Body of pancreas (tissue), 4 donors: ENCODE data around the gene KRTAP19-6. TPM values are rescaled to one million over a fixed set of nuclear protein-coding genes. Genes with fewer than 3 reads are reported as not detected.
"Not testable (repeated sequence)": the region's sequence is repeated elsewhere in the genome, so short reads cannot be mapped to it uniquely, and the experiment has no call there.

Experiments used
- ATAC-seq: fragments of 150-250 bp; one replicate; pipeline ENCODE4 v1.9.1; 2016
- DNase-seq, 4 donors: peaks; one replicate each; pipeline ENCODE4 v3.0.0-alpha.2; 2019
- H3K27ac ChIP-seq, 4 donors: fragments of 200-600 bp; sonication (generic); 1 replicate in 3 of 4; 2 replicates in 1 of 4; pipeline versions ENCODE4 v1.5.1 to v1.6.1; 2016 to 2019; ENCODE audit warnings: mild to moderate bottlenecking in 1 of 4, mixed read lengths in 1 of 4, moderate library complexity in 1 of 4
- H3K27me3 ChIP-seq, 2 donors: fragments of 200-600 bp; sonication (generic); one replicate each; pipeline ENCODE4 v1.6.0; 2016; ENCODE audit warnings: mild to moderate bottlenecking in 1 of 2
- H3K36me3 ChIP-seq, 2 donors: fragments of 200-600 bp; sonication (generic); replicated peaks in 1 of 2; 2 replicates each; pipeline ENCODE4 v1.5.1; 2016; ENCODE audit warnings: low read depth in 2 of 2; ENCODE audit not compliant: insufficient read depth in 1 of 2
- H3K4me1 ChIP-seq: fragments of 200-600 bp; sonication (generic); one replicate; pipeline ENCODE4 v1.6.0; 2016
- H3K4me3 ChIP-seq, 2 donors: fragments of 200-600 bp; sonication (generic); 1 replicate in 1 of 2; 2 replicates in 1 of 2; pipeline ENCODE4 v1.5.1; 2016 to 2019
- H3K9me3 ChIP-seq, 3 donors: fragments of 200-600 bp; sonication (generic); 1 replicate in 2 of 3; 2 replicates in 1 of 3; pipeline ENCODE4 v1.5.1; 2016
- CTCF ChIP-seq, 7 experiments: fragments of 450-650 bp in 4 of 7; fragments of 200-600 bp in 3 of 7; sonication (generic) in 3 of 7; IDR thresholded peaks; one replicate each; pipeline ENCODE4 v1.5.1; 2016 to 2019; ENCODE audit warnings: antibody characterized with exemption in 7 of 7
- POLR2A ChIP-seq, 3 donors: fragments of 450-650 bp; IDR thresholded peaks; one replicate each; pipeline ENCODE4 v1.6.1; 2016; ENCODE audit warnings: antibody characterized with exemption in 3 of 3, mild to moderate bottlenecking in 2 of 3
- WGBS, 2 donors: methylation state at CpG; one replicate each; pipeline ENCODE4 v1.1.5; 2017; 5-methylcytosine and 5-hydroxymethylcytosine counted together
- intact Hi-C: fragments of 100-400 bp; cut with DNase I; formaldehyde crosslinking; loops from one replicate; pipeline ENCODE4 v1.15.1; 2023
- small RNA-seq: library from RNA; depleted of rRNA; stranded (forward); fragments of <200 nt; gene quantifications from one replicate; pipeline ENCODE3, GENCODE V24; 2016
- total RNA-seq, 2 donors: library from RNA; depleted of rRNA; stranded (reverse); fragments of >200 nt; gene quantifications; one replicate each; pipeline ENCODE4 v1.1.0, GENCODE V29; 2016

Gene KRTAP19-6
- total RNA-seq, 2 donors from 2014 or later, result not detected

- H3K9me3 ChIP-seq, H3K27ac ChIP-seq, H3K4me3 ChIP-seq, intact Hi-C loops, H3K27me3 ChIP-seq, H3K36me3 ChIP-seq, H3K4me1 ChIP-seq, ATAC-seq: not testable (repeated sequence)
- peak in 5 of 7 experiments; percentile 28 to 61 (median 46) for TF ChIP-seq CTCF (IDR thresholded peaks at IDR 0.05)
- 16 to 18% methylated on average over 4 of the region's 4 CpGs for WGBS, 2 donors
- DNase-seq, result peak in 3 of 4 donors; percentile 13 to 49 (median 24)
Measured at GRCh38 chr21:30505621-30506205, 36.0 kb downstream of the KRTAP19-6 start.

GRCh38 chr21:30502041-30502440, 39.6 kb downstream of the KRTAP19-6 start, which contains the start of gene KRTAP19-5:
KRTAP19-5 (minus strand) TSS chr21:30502141; CDS start chr21:30502090, 51 bp downstream.
- Histone ChIP-seq H3K27ac (no peak within 1 kb of the TSS), H3K36me3 (no peaks in the 10 kb centered on the region), H3K4me1 (no peaks in the 10 kb centered on the region), H3K9me3 (no peaks in the 10 kb centered on the region), H3K4me3 (no peak within 1 kb of the TSS), H3K27me3 (no peaks in the 10 kb centered on the region)
- 61 to 66% methylated on average over 6 of the region's 6 CpGs for WGBS, 2 donors
- ATAC-seq (no peak), DNase-seq (no peak)
- TF ChIP-seq POLR2A (IDR thresholded peaks at IDR 0.05), result no peak
- no peak for TF ChIP-seq CTCF (IDR thresholded peaks at IDR 0.05)
- intact Hi-C loops, result no loop called here

GRCh38 chr21:30497065-30497464, 44.6 kb downstream of the KRTAP19-6 start, which contains the start of gene KRTAP19-4:
KRTAP19-4 (minus strand) TSS chr21:30497165; CDS start chr21:30497110, 55 bp downstream.
- DNase-seq, result no peak

GRCh38 chr21:30491963-30492428, 49.7 kb downstream of the KRTAP19-6 start, which contains the start of gene KRTAP19-3:
KRTAP19-3 (minus strand) TSS chr21:30492013; CDS start chr21:30491957, 56 bp downstream.
- no peak within 1 kb of the TSS for H3K4me3 ChIP-seq
- no peak for ATAC-seq
- DNase-seq, result no peak
- WGBS, 2 donors, result 66 to 76% methylated on average over 2 of the region's 2 CpGs
- H3K36me3 ChIP-seq, result no peaks in the 10 kb centered on the region
- intact Hi-C loops, result no loop called here
- H3K27ac ChIP-seq, result no peak within 1 kb of the TSS
- H3K4me1 ChIP-seq, result no peaks in the 10 kb centered on the region
- H3K27me3 ChIP-seq, result no peaks in the 10 kb centered on the region
- TF ChIP-seq POLR2A (IDR thresholded peaks at IDR 0.05) (no peak), CTCF (IDR thresholded peaks at IDR 0.05) (no peak)
- peaks cover 0 to 3% (median 0%) of the 10 kb centered on the region in 3 donors for H3K9me3 ChIP-seq

More at GRCh38 chr21:30497065-30497464, 44.6 kb downstream of the KRTAP19-6 start, which contains the start of gene KRTAP19-4:
- intact Hi-C loops, result no loop called here
- no peaks in the 10 kb centered on the region for H3K27me3 ChIP-seq
- no peak for ATAC-seq
- H3K9me3 ChIP-seq, result no peaks in the 10 kb centered on the region
- H3K4me1 ChIP-seq, result no peaks in the 10 kb centered on the region
- no peaks in the 10 kb centered on the region for H3K36me3 ChIP-seq
- no peak within 1 kb of the TSS for H3K27ac ChIP-seq
- H3K4me3 ChIP-seq, result no peak within 1 kb of the TSS
- TF ChIP-seq POLR2A (IDR thresholded peaks at IDR 0.05) (no peak), CTCF (IDR thresholded peaks at IDR 0.05) (no peak)
- WGBS, 2 donors, result 49 to 55% methylated on average over 4 of the region's 4 CpGs

Small RNAs within 50 kb of the gene (small RNA-seq; reads per million reads assigned to genes)
- gene AP000567.1 (not detected), gene KRTAP19-10P (not detected), gene KRTAP19-11P (not detected), gene KRTAP19-9P (not detected), gene KRTAP22-2 (not detected)

Other genes with a start within 250 kb of the KRTAP19-6 start
- not detected for gene KRTAP26-1, start 221.5 kb downstream of the KRTAP19-6 start, total RNA-seq
- gene KRTAP27-1, start 204.2 kb downstream of the KRTAP19-6 start, total RNA-seq, result not detected
- gene KRTAP23-1, start 193.3 kb downstream of the KRTAP19-6 start, total RNA-seq, result not detected
- gene KRTAP13-2, start 169.6 kb downstream of the KRTAP19-6 start, total RNA-seq, result not detected
- gene KRTAP13-1, start 145.8 kb downstream of the KRTAP19-6 start, total RNA-seq, result not detected
- not detected for gene KRTAP13-3, start 115.9 kb downstream of the KRTAP19-6 start, total RNA-seq
- gene KRTAP13-4, start 111.6 kb downstream of the KRTAP19-6 start, total RNA-seq, result not detected
- gene KRTAP15-1, start 101.6 kb downstream of the KRTAP19-6 start, total RNA-seq, result not detected
- not detected for gene KRTAP19-1, start 61.5 kb downstream of the KRTAP19-6 start, total RNA-seq
- not detected for gene KRTAP19-2, start 54.4 kb downstream of the KRTAP19-6 start, total RNA-seq
- not detected for gene KRTAP19-3, start 49.9 kb downstream of the KRTAP19-6 start, total RNA-seq
- gene KRTAP19-4, start 44.7 kb downstream of the KRTAP19-6 start, total RNA-seq, result not detected
- gene KRTAP19-5, start 39.7 kb downstream of the KRTAP19-6 start, total RNA-seq, result not detected
- not detected for gene KRTAP19-7, start 19.4 kb upstream of the KRTAP19-6 start, total RNA-seq
- gene KRTAP22-2, start 48.5 kb upstream of the KRTAP19-6 start, total RNA-seq, result not detected
- gene KRTAP6-3, start 50.6 kb upstream of the KRTAP19-6 start, total RNA-seq, result not detected
- not detected for gene KRTAP6-2, start 57.0 kb upstream of the KRTAP19-6 start, total RNA-seq
- not detected for gene KRTAP22-1, start 59.2 kb upstream of the KRTAP19-6 start, total RNA-seq
- not detected for gene KRTAP6-1, start 72.1 kb upstream of the KRTAP19-6 start, total RNA-seq
- not detected for gene KRTAP20-1, start 74.6 kb upstream of the KRTAP19-6 start, total RNA-seq
- not detected for gene KRTAP20-4, start 78.8 kb upstream of the KRTAP19-6 start, total RNA-seq
- not detected for gene KRTAP20-2, start 93.3 kb upstream of the KRTAP19-6 start, total RNA-seq
- gene KRTAP20-3, start 101.0 kb upstream of the KRTAP19-6 start, total RNA-seq, result not detected
- gene KRTAP21-3, start 176.9 kb upstream of the KRTAP19-6 start, total RNA-seq, result not detected
- gene KRTAP21-2, start 205.4 kb upstream of the KRTAP19-6 start, total RNA-seq, result not detected
- not detected for gene KRTAP21-1, start 213.6 kb upstream of the KRTAP19-6 start, total RNA-seq